GM12878 (cell line): ENCODE measurements around the gene SNRPA. TPM values are rescaled to one million over a fixed set of nuclear protein-coding genes. Genes with fewer than 3 reads are reported as not detected.

Experiments used
- ATAC-seq: fragments of 200-7000 bp; cut with Tn5 transposase; 3 replicates; pipeline ENCODE4 v1.9.1; 2020; ENCODE audit warnings: mild to moderate bottlenecking, moderate library complexity
- BruUV-seq: library from RNA; stranded (reverse); fragments of 400-500 nt; replicated peaks from 2 replicates; lab custom pipeline; 2021; lab: Mats Ljungman, UMichigan
- CTCF ChIA-PET: fragments of 300-600 bp; sonication (Branson Sonifier 250); formaldehyde crosslinking; extraction: SDS; loops from one replicate; lab custom pipeline; 2021; ENCODE audit warnings: inconsistent platforms; lab: Yijun Ruan, JAX
- POLR2A ChIA-PET: fragments of 350-600 bp; formaldehyde crosslinking; extraction: SDS; loops from one replicate; lab custom pipeline; 2021; ENCODE audit warnings: inconsistent platforms; lab: Charles Lee
- RAD21 ChIA-PET: fragments of 300-600 bp; sonication (Branson Sonifier 250); formaldehyde crosslinking; loops from one replicate; lab custom pipeline; 2023; ENCODE audit warnings: antibody characterized with exemption; ENCODE audit not compliant: unreplicated experiment; lab: Charles Lee
- SMC1A ChIA-PET: fragments of 300-600 bp; sonication (Branson Sonifier 250); formaldehyde crosslinking; loops from one replicate; lab custom pipeline; 2023; ENCODE audit not compliant: unreplicated experiment, uncharacterized antibody; lab: Charles Lee
- DNase-seq: peaks from one replicate; pipeline ENCODE4 v3.0.0-alpha.2; 2011; ENCODE audit warnings: low read depth, low spot score
- FAIRE-seq: peaks from 3 replicates; lab custom pipeline; 2011; peaks lifted over from hg19 to GRCh38; lab: Jason Lieb, UNC
- H2AFZ ChIP-seq: 2 replicates; pipeline ENCODE4 v1.6.0; 2011; ENCODE audit warnings: low read depth, low read length, control low read depth; ENCODE audit not compliant: control insufficient read depth
- H3K27ac ChIP-seq: 2 replicates; pipeline ENCODE4 v1.5.1; 2011; ENCODE audit warnings: control low read depth; ENCODE audit not compliant: control insufficient read depth, insufficient read depth
- H3K27me3 ChIP-seq, 2 experiments: replicated peaks in 1 of 2; 2 replicates each; pipeline versions ENCODE4 v1.6.0 to v1.6.1; 2011; ENCODE audit warnings: low read length in 1 of 2; ENCODE audit not compliant: control insufficient read depth in 2 of 2, insufficient read depth in 2 of 2
- H3K36me3 ChIP-seq, 2 experiments: 2 replicates each; pipeline ENCODE4 v1.5.1; 2011; ENCODE audit warnings: low read length in 1 of 2; ENCODE audit not compliant: control insufficient read depth in 2 of 2, insufficient read depth in 2 of 2
- H3K4me1 ChIP-seq: 2 replicates; pipeline ENCODE4 v1.6.1; 2011; ENCODE audit warnings: mild to moderate bottlenecking, low read length, moderate library complexity, mixed read lengths; ENCODE audit not compliant: control insufficient read depth, insufficient read depth
- H3K4me2 ChIP-seq: 2 replicates; pipeline ENCODE4 v1.6.0; 2011; ENCODE audit warnings: control low read depth; ENCODE audit not compliant: control insufficient read depth, insufficient read depth
- H3K4me3 ChIP-seq: fragments of 200-600 bp; sonication (generic); 2 replicates; pipeline ENCODE4 v1.5.1; 2016
- H3K79me2 ChIP-seq: 2 replicates; pipeline ENCODE4 v1.6.0; 2011; ENCODE audit warnings: low read length; ENCODE audit not compliant: control insufficient read depth, insufficient read depth
- H3K9ac ChIP-seq: 2 replicates; pipeline ENCODE4 v1.8.0; 2011; ENCODE audit warnings: low read length, control low read depth, mixed read lengths; ENCODE audit not compliant: control insufficient read depth, insufficient read depth
- H3K9me3 ChIP-seq: replicated peaks from 3 replicates; pipeline ENCODE4 v1.5.1; 2011; ENCODE audit warnings: mild to moderate bottlenecking, low read length; ENCODE audit not compliant: control insufficient read depth, insufficient read depth
- H4K20me1 ChIP-seq: 2 replicates; pipeline ENCODE4 v1.6.0; 2011; ENCODE audit not compliant: control insufficient read depth, insufficient read depth
- CBFB ChIP-seq: IDR thresholded peaks from 2 replicates; pipeline ENCODE4 v1.6.1; 2016; ENCODE audit warnings: antibody characterized with exemption, low read depth
- E4F1 ChIP-seq: fragments of 450-650 bp; IDR thresholded peaks from 2 replicates; pipeline ENCODE4 v1.6.1; 2018; ENCODE audit warnings: borderline replicate concordance, mild to moderate bottlenecking; ENCODE audit not compliant: partially characterized antibody
- EED ChIP-seq: sonication (generic); IDR thresholded peaks from 2 replicates; pipeline ENCODE4 v1.6.1; 2016; ENCODE audit warnings: antibody characterized with exemption, low read depth
- ELK1 ChIP-seq: IDR thresholded peaks from 2 replicates; pipeline ENCODE4 v1.6.1; 2012; ENCODE audit warnings: low read depth, low read length, improper control_type of control experiment
- EP300 ChIP-seq, 2 experiments: fragments of 150-350 bp in 1 of 2; IDR thresholded peaks; 2 replicates each; pipeline ENCODE4 v1.6.1; 2011 to 2012; ENCODE audit warnings: low read depth in 2 of 2, low read length in 2 of 2, borderline replicate concordance in 1 of 2, improper control_type of control experiment in 1 of 2, inconsistent platforms in 1 of 2; ENCODE audit not compliant: control insufficient read depth in 1 of 2
- IKZF1 ChIP-seq: fragments of 450-650 bp; conservative IDR thresholded peaks from 2 replicates; pipeline ENCODE4 v1.6.1; 2017; ENCODE audit warnings: antibody characterized with exemption, mild to moderate bottlenecking
- IRF4 ChIP-seq: IDR thresholded peaks from 2 replicates; pipeline ENCODE4 v1.6.1; 2011; ENCODE audit warnings: low read depth, low read length
- NR2C2 ChIP-seq: IDR thresholded peaks from 2 replicates; pipeline ENCODE4 v1.6.1; 2011; ENCODE audit warnings: borderline replicate concordance, low read depth; ENCODE audit not compliant: control insufficient read depth, insufficient read length
- POLR2A ChIP-seq: IDR thresholded peaks from 2 replicates; pipeline ENCODE4 v1.6.1; 2011; ENCODE audit warnings: low read depth, mild to moderate bottlenecking, low read length
- POU2F2 ChIP-seq: IDR thresholded peaks from 3 replicates; pipeline ENCODE4 v1.6.1; 2011; ENCODE audit warnings: low read depth, mild to moderate bottlenecking, low read length, borderline replicate concordance
- STAT3 ChIP-seq: IDR thresholded peaks from 2 replicates; pipeline ENCODE4 v1.6.1; 2011; ENCODE audit warnings: low read depth, low read length, improper control_type of control experiment
- TARDBP ChIP-seq: IDR thresholded peaks from 2 replicates; pipeline ENCODE4 v1.6.1; 2016; ENCODE audit warnings: borderline replicate concordance
- TBL1XR1 ChIP-seq: IDR thresholded peaks from 2 replicates; pipeline ENCODE4 v1.6.1; 2012; ENCODE audit warnings: low read depth, low read length, improper control_type of control experiment
- ZBTB11 ChIP-seq: fragments of 450-650 bp; formaldehyde crosslinking; IDR thresholded peaks from 2 replicates; pipeline ENCODE4 v1.5.0; 2022; ENCODE audit warnings: mild to moderate bottlenecking, missing genetic modification characterization
- ZZZ3 ChIP-seq: IDR thresholded peaks from 2 replicates; pipeline ENCODE4 v1.6.1; 2011; ENCODE audit warnings: low read depth; ENCODE audit not compliant: control insufficient read depth, insufficient read length
- WGBS: methylation state at CpG from one replicate; pipeline ENCODE4 v1.1.6; 2016; ENCODE audit warnings: low lambda C conversion rate; ENCODE audit not compliant: insufficient replicate concordance, insufficient coverage; ENCODE audit errors: missing lambda C conversion rate; 5-methylcytosine and 5-hydroxymethylcytosine counted together
- in situ Hi-C: fragments of 300-500 bp; cut with MboI; formaldehyde crosslinking; loops from 9 replicates; pipeline ENCODE4 v1.14.3; 2018; ENCODE audit warnings: mixed read lengths
- intact Hi-C: fragments of 100-400 bp; cut with micrococcal nuclease; formaldehyde crosslinking; loops from one replicate; pipeline ENCODE4 v1.14.2; 2022; ENCODE audit not compliant: unreplicated experiment
- polyA plus RNA-seq, 11 experiments: library from polyadenylated mRNA; depleted of rRNA in 4 of 11; unstranded in 6 of 11; stranded (reverse) in 5 of 11; fragments of >200 nt; fragmentation: Nextera tagmentation in 4 of 11; fragmentation: Illumina TruSeq in 1 of 11; extraction: Ambion mirVana in 4 of 11; extraction: Trizol in 1 of 11; gene quantifications; 1 replicate in 1 of 11; 2 replicates in 10 of 11; pipeline versions ENCODE4 v1.2.1 to v1.2.3, GENCODE V29; 2011 to 2016; ENCODE audit warnings: inconsistent platforms in 2 of 11, missing spikeins in 2 of 11, low read depth in 1 of 11
- total RNA-seq, 4 experiments: library from RNA; depleted of rRNA in 3 of 4; stranded (reverse); fragments of >200 nt in 3 of 4; fragmentation: Illumina TruSeq in 1 of 4; extraction: Trizol in 1 of 4; gene quantifications; 2 replicates each; pipeline versions ENCODE4 v1.2.1 to v1.2.3, GENCODE V29; 2013 to 2021

Gene SNRPA
- total and polyA plus RNA-seq, 10 of the 15 experiments (the other 5 are each of a cell fraction or from before 2014, with no cell fraction given): 14.8 to 299 (median 202) TPM

- ChIA-PET RAD21 (interaction anchor here (0.7 to 4.6 kb wide), 11 partner anchors 9 to 135 kb away, joined by 3 to 56 read pairs (median 4); partner anchors contain the start of genes ACTMAP, COQ8B, ITPKC and RAB4B), CTCF (interaction anchor here (0.9 to 3.2 kb wide), 8 partner anchors 9 to 135 kb away, joined by 3 to 50 read pairs (median 6); partner anchors contain the start of genes ACTMAP, RAB4B and SNRPA), POLR2A (interaction anchor here (0.6 to 4.3 kb wide), 10 partner anchors 10 to 377 kb away, joined by 3 to 83 read pairs (median 5); partner anchors contain the start of genes ACTMAP, COQ8B, ITPKC and RAB4B), SMC1A (interaction anchor here (0.6 to 5.3 kb wide), 13 partner anchors 9 to 529 kb away, joined by 3 to 39 read pairs (median 5); partner anchors contain the start of genes ACTMAP, MIA, RAB4B and SNRPA)
- Histone ChIP-seq H3K4me1 (peaks cover 35% of the 10 kb centered on the region), H3K9ac (peak overlapping the region; percentile 56), H3K79me2 (peaks cover 39% of the 10 kb centered on the region), H3K4me2 (peak overlapping the region; percentile 46), H3K36me3 (peaks cover 4 to 11% of the 10 kb centered on the region in 2 experiments; a peak in 3 of 4 replicates), H3K27ac (peak overlapping the region; percentile 68), H2AFZ (peak overlapping the region; percentile 38), H4K20me1 (peaks cover 10% of the 10 kb centered on the region), H3K27me3 (no peaks in the 10 kb centered on the region), H3K4me3 (peak overlapping the region; percentile 66), H3K9me3 (no peaks in the 10 kb centered on the region)
- intact Hi-C loops: loop anchor here (1.0 to 2.0 kb wide), 4 partner anchors 21 to 465 kb away; partner anchors contain the start of genes ACTMAP, COQ8B and ITPKC
- 8% methylated on average over 28 of the region's 28 CpGs for WGBS
- in situ Hi-C loops: no loop called here
- DNase-seq (no peak), ATAC-seq (peak; percentile 77), FAIRE-seq (peak; percentile 86)
- BruUV-seq: TSS peak; percentile 99
- TF ChIP-seq POLR2A (peak; percentile 67), EED (0 out of 2 replicates have a peak, but pooled peaks have one; percentile 22), EP300 (IDR thresholded peaks at IDR 0.05; ENCODE audit: borderline replicate concordance in 1 of 2, control insufficient read depth in 1 of 2, low read depth in 2 of 2, low read length in 2 of 2) (no peak), TBL1XR1 (no peak), TARDBP (no peak), NR2C2 (no peak), IKZF1 (peak; percentile 51), POU2F2 (peak; percentile 89; the same call in 2 of the 3 replicates), STAT3 (no peak), ELK1 (no peak), E4F1 (no peak), IRF4 (peak; percentile 57; the same call in 1 of the 2 replicates), ZZZ3 (no peak), ZBTB11 (CRISPR knock-in tag) (no peak), CBFB (peak; percentile 16; the same call in 1 of the 2 replicates)
Observed at GRCh38 chr19:40797963-40798682, 47.1 kb downstream of the SNRPA start.
